Measurements from ENCODE around the gene MAGI1.

The MAGI1 gene

GRCh38 chr3:65588884-65589283 is 449.8 kb downstream of the MAGI1 start:
- no peak for TF ChIP-seq BACH2 (CRISPR knock-in tag; IDR thresholded peaks at IDR 0.05; ENCODE audit: borderline replicate concordance)
- TF ChIP-seq, protein P1, sequence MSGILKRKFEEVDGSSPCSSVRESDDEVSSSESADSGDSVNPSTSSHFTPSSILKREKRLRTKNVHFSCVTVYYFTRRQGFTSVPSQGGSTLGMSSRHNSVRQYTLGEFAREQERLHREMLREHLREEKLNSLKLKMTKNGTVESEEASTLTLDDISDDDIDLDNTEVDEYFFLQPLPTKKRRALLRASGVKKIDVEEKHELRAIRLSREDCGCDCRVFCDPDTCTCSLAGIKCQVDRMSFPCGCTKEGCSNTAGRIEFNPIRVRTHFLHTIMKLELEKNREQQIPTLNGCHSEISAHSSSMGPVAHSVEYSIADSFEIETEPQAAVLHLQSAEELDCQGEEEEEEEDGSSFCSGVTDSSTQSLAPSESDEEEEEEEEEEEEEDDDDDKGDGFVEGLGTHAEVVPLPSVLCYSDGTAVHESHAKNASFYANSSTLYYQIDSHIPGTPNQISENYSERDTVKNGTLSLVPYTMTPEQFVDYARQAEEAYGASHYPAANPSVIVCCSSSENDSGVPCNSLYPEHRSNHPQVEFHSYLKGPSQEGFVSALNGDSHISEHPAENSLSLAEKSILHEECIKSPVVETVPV (CRISPR knock-in tag; IDR thresholded peaks at IDR 0.05) = no peak
- no peak for TF ChIP-seq CREB5 (CRISPR knock-in tag; IDR thresholded peaks at IDR 0.05; ENCODE audit: low read depth)
- no peak for TF ChIP-seq ZFP3 (CRISPR knock-in tag; IDR thresholded peaks at IDR 0.05)
- TF ChIP-seq SNAI2 (CRISPR knock-in tag; IDR thresholded peaks at IDR 0.05) = no peak
- TF ChIP-seq ZNF70 (CRISPR knock-in tag; IDR thresholded peaks at IDR 0.05) = no peak
- TF ChIP-seq ZC3H10 (CRISPR knock-in tag; IDR thresholded peaks at IDR 0.05) = no peak
- no peak for TF ChIP-seq ZNF565 (CRISPR knock-in tag; conservative IDR thresholded peaks at IDR 0.05; ENCODE audit: low read depth)
- no peak for TF ChIP-seq GLIS3 (CRISPR knock-in tag; IDR thresholded peaks at IDR 0.05)
- no peak for TF ChIP-seq TCF4 (CRISPR knock-in tag; IDR thresholded peaks at IDR 0.05; ENCODE audit: borderline replicate concordance)
- TF ChIP-seq PPARA (CRISPR knock-in tag; IDR thresholded peaks at IDR 0.05; ENCODE audit: borderline replicate concordance) = no peak
- TF ChIP-seq ZNF8 (CRISPR knock-in tag; IDR thresholded peaks at IDR 0.05) = no peak
- no peak for TF ChIP-seq ESRRG (CRISPR knock-in tag; IDR thresholded peaks at IDR 0.05)
- no peak for TF ChIP-seq CSDC2 (CRISPR knock-in tag; IDR thresholded peaks at IDR 0.05)
- no peak for ATAC-seq

DNA sequence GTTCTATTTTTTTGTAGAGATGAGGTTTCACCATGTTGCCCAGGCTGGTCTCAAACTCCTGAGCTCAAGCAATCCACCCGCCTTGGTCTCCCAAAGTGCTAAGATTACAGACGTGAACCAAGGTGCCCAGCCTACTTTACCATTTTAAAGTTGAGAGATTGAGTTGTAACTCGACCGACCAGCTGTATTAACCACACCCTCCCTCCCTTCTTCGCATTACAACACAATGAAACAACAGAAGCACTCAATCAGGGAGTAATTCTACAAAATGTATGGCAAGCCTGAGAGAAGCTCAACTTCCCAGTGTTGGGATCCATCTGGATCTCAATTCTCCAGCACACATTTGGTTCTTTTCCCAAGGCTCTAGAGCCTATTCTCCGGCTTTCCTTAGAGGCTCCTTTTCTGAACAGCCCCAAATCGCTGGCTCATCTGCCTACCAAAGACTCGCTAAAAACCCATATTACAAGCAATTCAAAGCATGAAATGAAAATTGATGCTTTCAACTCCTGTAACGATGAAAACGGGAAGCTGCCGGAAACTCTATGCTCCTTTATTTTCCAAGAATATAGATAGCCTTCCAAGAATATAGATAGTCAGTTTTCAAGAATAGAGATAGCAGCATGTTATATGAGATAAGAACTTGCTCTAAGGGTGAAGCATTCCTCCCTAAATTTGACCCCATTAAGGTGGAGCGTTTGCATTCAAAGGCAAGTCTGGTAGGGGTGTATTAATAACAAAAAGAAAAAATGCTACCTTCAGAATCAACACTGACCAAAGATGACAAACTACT is 450.9 kb downstream of the MAGI1 start:
- no peak for ATAC-seq
- TF ChIP-seq BACH2 (CRISPR knock-in tag; IDR thresholded peaks at IDR 0.05; ENCODE audit: borderline replicate concordance) (no peak), CSDC2 (CRISPR knock-in tag; IDR thresholded peaks at IDR 0.05) (no peak), ISL1 (CRISPR knock-in tag; IDR thresholded peaks at IDR 0.05) (no peak), TOX (CRISPR knock-in tag; IDR thresholded peaks at IDR 0.05; ENCODE audit: borderline replicate concordance) (no peak)

DNA sequence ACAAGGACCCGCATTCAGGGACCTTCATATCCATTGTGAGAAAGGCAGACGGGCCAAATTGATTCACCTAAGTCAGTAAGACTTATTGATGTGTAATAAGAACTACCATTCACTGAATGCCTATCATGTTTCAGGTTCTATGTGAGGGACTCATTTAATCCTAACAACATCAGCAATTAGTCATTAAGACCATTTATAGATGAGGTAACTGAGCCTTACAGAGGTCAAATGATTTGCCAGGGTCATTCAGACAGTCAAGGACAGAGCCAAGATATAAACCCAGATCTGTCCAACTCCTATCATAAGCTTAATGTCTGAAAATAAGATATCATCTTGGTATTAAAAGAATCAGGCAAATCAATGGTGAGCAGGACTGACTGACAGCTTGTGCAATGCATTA is 453.8 kb downstream of the MAGI1 start:
- TF ChIP-seq ISL1 (CRISPR knock-in tag; IDR thresholded peaks at IDR 0.05) (no peak), OSR1 (CRISPR knock-in tag; IDR thresholded peaks at IDR 0.05) (no peak), ZFP30 (CRISPR knock-in tag; IDR thresholded peaks at IDR 0.05) (no peak), CSDC2 (CRISPR knock-in tag; IDR thresholded peaks at IDR 0.05) (no peak), ARNTL (CRISPR knock-in tag; IDR thresholded peaks at IDR 0.05; ENCODE audit: borderline replicate concordance, low read depth) (no peak), POU6F1 (CRISPR knock-in tag; IDR thresholded peaks at IDR 0.05; ENCODE audit: borderline replicate concordance, low read depth) (no peak)
- TF ChIP-seq, protein P2, sequence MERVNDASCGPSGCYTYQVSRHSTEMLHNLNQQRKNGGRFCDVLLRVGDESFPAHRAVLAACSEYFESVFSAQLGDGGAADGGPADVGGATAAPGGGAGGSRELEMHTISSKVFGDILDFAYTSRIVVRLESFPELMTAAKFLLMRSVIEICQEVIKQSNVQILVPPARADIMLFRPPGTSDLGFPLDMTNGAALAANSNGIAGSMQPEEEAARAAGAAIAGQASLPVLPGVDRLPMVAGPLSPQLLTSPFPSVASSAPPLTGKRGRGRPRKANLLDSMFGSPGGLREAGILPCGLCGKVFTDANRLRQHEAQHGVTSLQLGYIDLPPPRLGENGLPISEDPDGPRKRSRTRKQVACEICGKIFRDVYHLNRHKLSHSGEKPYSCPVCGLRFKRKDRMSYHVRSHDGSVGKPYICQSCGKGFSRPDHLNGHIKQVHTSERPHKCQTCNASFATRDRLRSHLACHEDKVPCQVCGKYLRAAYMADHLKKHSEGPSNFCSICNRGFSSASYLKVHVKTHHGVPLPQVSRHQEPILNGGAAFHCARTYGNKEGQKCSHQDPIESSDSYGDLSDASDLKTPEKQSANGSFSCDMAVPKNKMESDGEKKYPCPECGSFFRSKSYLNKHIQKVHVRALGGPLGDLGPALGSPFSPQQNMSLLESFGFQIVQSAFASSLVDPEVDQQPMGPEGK (CRISPR knock-in tag; IDR thresholded peaks at IDR 0.05; ENCODE audit: borderline replicate concordance) = no peak
- ATAC-seq = no peak

DNA sequence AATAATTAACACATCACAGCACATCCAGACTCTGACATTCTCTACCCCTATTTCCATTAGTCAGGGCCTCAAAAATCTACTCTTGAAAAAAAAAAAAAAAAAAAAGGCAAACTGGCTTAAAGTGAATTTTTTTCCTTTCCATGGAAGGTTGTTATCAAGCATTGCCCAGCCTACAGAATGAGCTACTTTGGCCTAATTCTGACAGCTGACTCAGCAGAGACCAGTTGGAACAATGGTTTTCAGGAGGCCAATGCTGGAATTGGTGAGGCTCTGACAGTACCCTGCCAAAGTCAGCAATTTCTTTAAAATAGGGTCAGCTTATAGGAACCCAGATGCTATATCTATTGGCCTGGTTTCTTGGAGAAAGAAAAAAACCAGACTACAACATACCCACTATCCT is 454.7 kb downstream of the MAGI1 start:
- no peak for TF ChIP-seq TCF4 (CRISPR knock-in tag; IDR thresholded peaks at IDR 0.05; ENCODE audit: borderline replicate concordance)
- TF ChIP-seq ZC3H10 (CRISPR knock-in tag; IDR thresholded peaks at IDR 0.05) = no peak
- no peak for TF ChIP-seq CSDC2 (CRISPR knock-in tag; IDR thresholded peaks at IDR 0.05)
- no peak for TF ChIP-seq GLIS3 (CRISPR knock-in tag; IDR thresholded peaks at IDR 0.05)
- TF ChIP-seq, protein P2 (CRISPR knock-in tag; IDR thresholded peaks at IDR 0.05; ENCODE audit: borderline replicate concordance) = no peak
- no peak for ATAC-seq
